ENCODE data around the gene ERGIC1. TPM values are rescaled to one million over a fixed set of nuclear protein-coding genes. Genes with fewer than 3 reads are reported as not detected.

ERGIC1 gene
- total and polyA plus RNA-seq, 2 experiments from 2014 or later: 25.2 to 92.2 TPM

DNA sequence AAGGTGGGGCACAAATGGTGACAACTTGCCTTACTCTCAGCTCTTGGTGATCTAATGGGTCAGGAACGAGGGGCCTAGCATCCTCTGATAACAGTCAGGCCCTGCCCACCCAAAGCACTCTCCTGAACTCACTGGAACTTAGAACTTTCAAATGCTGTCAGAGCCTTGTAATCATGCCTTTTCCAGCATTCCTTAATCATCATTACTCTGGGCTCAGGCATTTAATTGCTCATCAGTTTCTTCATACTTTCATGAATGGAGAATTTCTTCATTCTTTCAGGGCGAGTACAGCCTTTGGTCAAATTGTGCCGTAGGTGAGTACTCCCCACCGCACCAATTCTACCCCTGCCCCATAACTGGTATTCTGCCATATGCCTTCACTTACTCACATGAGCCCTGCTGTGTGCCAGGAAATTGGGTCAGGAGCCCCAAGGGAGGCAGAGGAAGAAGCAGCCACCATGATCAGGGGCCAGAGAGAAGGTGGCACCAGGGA, 32.8 kb upstream of the ERGIC1 start:
- peaks cover 8% of the 10 kb centered on the region for H3K4me1 Mint-ChIP-seq
- Histone ChIP-seq H3K27ac (ENCODE audit: low read depth) (no peak overlapping the region), H3F3A (replicated peaks; ENCODE audit: low read depth) (no peaks in the 10 kb centered on the region), H3K79me2 (replicated peaks; ENCODE audit: insufficient read depth) (no peaks in the 10 kb centered on the region), H3K4me1 (ENCODE audit: insufficient read depth) (peaks cover 8% of the 10 kb centered on the region; the same call in 1 of the 2 replicates), H3K4me3 (no peak overlapping the region), H4K20me1 (replicated peaks; ENCODE audit: insufficient read depth) (no peaks in the 10 kb centered on the region), H3K36me3 (ENCODE audit: insufficient read depth) (no peaks in the 10 kb centered on the region), H3K27me3 (ENCODE audit: insufficient read depth) (no peaks in the 10 kb centered on the region), H2AFZ (no peak overlapping the region), H3K9me2 (ENCODE audit: insufficient read depth) (no peaks in the 10 kb centered on the region), H3K4me2 (no peak overlapping the region)
- no peaks in the 10 kb centered on the region for H3K9me3 Mint-ChIP-seq
- H3K27ac Mint-ChIP-seq: no peak overlapping the region
- no peaks in the 10 kb centered on the region for H3K36me3 Mint-ChIP-seq (ENCODE audit: low read depth)
- TF ChIP-seq, protein P1, sequence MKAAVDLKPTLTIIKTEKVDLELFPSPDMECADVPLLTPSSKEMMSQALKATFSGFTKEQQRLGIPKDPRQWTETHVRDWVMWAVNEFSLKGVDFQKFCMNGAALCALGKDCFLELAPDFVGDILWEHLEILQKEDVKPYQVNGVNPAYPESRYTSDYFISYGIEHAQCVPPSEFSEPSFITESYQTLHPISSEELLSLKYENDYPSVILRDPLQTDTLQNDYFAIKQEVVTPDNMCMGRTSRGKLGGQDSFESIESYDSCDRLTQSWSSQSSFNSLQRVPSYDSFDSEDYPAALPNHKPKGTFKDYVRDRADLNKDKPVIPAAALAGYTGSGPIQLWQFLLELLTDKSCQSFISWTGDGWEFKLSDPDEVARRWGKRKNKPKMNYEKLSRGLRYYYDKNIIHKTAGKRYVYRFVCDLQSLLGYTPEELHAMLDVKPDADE (IDR thresholded peaks at IDR 0.05): no peak
- TF ChIP-seq JUNB (IDR thresholded peaks at IDR 0.05; ENCODE audit: unreplicated experiment): no peak
- no peak for TF ChIP-seq POLR2AphosphoS5 (IDR thresholded peaks at IDR 0.05; ENCODE audit: low read depth)
- TF ChIP-seq CREB1 (CRISPR knock-in tag; IDR thresholded peaks at IDR 0.05; ENCODE audit: low read depth): no peak
- peaks cover 6% of the 10 kb centered on the region for H3K27me3 Mint-ChIP-seq (ENCODE audit: insufficient read depth, low read depth, poor library complexity)
- no peak overlapping the region for H3K4me3 Mint-ChIP-seq
- ATAC-seq (no peak), DNase-seq (ENCODE audit: low spot score) (no peak)

DNA sequence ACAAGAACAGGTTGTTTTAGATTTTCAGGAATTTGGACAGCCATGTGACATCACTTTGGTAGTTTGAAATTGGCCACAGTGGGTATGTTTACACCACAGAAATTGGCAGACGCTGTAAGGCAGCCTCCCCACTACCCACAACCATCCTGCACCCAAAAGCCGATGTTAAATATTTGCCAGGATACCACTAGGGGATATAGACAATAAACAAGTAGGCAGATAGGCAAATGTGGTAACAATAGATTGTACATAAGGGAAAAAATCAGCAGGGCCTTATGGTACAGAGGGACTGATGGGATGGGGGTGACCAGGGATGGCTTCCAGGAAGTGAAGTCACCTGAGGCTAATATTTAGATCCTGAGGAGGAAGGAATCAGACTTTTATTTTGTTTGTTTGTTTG, 31.9 kb upstream of the ERGIC1 start:
- Mint-ChIP-seq H3K27ac (no peak overlapping the region), H3K36me3 (ENCODE audit: low read depth) (no peaks in the 10 kb centered on the region), H3K9me3 (no peaks in the 10 kb centered on the region), H3K4me1 (peaks cover 11% of the 10 kb centered on the region), H3K27me3 (ENCODE audit: insufficient read depth, low read depth, poor library complexity) (peaks cover 4% of the 10 kb centered on the region), H3K4me3 (no peak overlapping the region)
- Histone ChIP-seq H3K9me2 (ENCODE audit: insufficient read depth) (no peaks in the 10 kb centered on the region), H3K36me3 (ENCODE audit: insufficient read depth) (no peaks in the 10 kb centered on the region), H3K27me3 (ENCODE audit: insufficient read depth) (no peaks in the 10 kb centered on the region), H3K79me2 (replicated peaks; ENCODE audit: insufficient read depth) (no peaks in the 10 kb centered on the region), H2AFZ (no peak overlapping the region), H3F3A (replicated peaks; ENCODE audit: low read depth) (no peaks in the 10 kb centered on the region), H3K4me3 (no peak overlapping the region), H3K4me1 (ENCODE audit: insufficient read depth) (peaks cover 8% of the 10 kb centered on the region), H3K27ac (ENCODE audit: low read depth) (no peak overlapping the region), H3K4me2 (no peak overlapping the region), H4K20me1 (replicated peaks; ENCODE audit: insufficient read depth) (no peaks in the 10 kb centered on the region)
- no peak for ATAC-seq
- no peak for DNase-seq (ENCODE audit: low spot score)
- TF ChIP-seq EZH2phosphoT487 (IDR thresholded peaks at IDR 0.05; ENCODE audit: unreplicated experiment) (no peak), EZH2 (IDR thresholded peaks at IDR 0.05; ENCODE audit: low read depth, unreplicated experiment) (no peak), POLR2AphosphoS5 (IDR thresholded peaks at IDR 0.05; ENCODE audit: low read depth) (no peak), ZNF114 (CRISPR knock-in tag; IDR thresholded peaks at IDR 0.05) (no peak), CREB1 (CRISPR knock-in tag; IDR thresholded peaks at IDR 0.05; ENCODE audit: low read depth) (no peak), STAT1 (IDR thresholded peaks at IDR 0.05; ENCODE audit: unreplicated experiment) (no peak)
- TF ChIP-seq, protein P1 (IDR thresholded peaks at IDR 0.05): no peak
- TF ChIP-seq, protein P2, sequence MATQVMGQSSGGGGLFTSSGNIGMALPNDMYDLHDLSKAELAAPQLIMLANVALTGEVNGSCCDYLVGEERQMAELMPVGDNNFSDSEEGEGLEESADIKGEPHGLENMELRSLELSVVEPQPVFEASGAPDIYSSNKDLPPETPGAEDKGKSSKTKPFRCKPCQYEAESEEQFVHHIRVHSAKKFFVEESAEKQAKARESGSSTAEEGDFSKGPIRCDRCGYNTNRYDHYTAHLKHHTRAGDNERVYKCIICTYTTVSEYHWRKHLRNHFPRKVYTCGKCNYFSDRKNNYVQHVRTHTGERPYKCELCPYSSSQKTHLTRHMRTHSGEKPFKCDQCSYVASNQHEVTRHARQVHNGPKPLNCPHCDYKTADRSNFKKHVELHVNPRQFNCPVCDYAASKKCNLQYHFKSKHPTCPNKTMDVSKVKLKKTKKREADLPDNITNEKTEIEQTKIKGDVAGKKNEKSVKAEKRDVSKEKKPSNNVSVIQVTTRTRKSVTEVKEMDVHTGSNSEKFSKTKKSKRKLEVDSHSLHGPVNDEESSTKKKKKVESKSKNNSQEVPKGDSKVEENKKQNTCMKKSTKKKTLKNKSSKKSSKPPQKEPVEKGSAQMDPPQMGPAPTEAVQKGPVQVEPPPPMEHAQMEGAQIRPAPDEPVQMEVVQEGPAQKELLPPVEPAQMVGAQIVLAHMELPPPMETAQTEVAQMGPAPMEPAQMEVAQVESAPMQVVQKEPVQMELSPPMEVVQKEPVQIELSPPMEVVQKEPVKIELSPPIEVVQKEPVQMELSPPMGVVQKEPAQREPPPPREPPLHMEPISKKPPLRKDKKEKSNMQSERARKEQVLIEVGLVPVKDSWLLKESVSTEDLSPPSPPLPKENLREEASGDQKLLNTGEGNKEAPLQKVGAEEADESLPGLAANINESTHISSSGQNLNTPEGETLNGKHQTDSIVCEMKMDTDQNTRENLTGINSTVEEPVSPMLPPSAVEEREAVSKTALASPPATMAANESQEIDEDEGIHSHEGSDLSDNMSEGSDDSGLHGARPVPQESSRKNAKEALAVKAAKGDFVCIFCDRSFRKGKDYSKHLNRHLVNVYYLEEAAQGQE (IDR thresholded peaks at IDR 0.05; ENCODE audit: unreplicated experiment): no peak
- TF ChIP-seq, protein P3, sequence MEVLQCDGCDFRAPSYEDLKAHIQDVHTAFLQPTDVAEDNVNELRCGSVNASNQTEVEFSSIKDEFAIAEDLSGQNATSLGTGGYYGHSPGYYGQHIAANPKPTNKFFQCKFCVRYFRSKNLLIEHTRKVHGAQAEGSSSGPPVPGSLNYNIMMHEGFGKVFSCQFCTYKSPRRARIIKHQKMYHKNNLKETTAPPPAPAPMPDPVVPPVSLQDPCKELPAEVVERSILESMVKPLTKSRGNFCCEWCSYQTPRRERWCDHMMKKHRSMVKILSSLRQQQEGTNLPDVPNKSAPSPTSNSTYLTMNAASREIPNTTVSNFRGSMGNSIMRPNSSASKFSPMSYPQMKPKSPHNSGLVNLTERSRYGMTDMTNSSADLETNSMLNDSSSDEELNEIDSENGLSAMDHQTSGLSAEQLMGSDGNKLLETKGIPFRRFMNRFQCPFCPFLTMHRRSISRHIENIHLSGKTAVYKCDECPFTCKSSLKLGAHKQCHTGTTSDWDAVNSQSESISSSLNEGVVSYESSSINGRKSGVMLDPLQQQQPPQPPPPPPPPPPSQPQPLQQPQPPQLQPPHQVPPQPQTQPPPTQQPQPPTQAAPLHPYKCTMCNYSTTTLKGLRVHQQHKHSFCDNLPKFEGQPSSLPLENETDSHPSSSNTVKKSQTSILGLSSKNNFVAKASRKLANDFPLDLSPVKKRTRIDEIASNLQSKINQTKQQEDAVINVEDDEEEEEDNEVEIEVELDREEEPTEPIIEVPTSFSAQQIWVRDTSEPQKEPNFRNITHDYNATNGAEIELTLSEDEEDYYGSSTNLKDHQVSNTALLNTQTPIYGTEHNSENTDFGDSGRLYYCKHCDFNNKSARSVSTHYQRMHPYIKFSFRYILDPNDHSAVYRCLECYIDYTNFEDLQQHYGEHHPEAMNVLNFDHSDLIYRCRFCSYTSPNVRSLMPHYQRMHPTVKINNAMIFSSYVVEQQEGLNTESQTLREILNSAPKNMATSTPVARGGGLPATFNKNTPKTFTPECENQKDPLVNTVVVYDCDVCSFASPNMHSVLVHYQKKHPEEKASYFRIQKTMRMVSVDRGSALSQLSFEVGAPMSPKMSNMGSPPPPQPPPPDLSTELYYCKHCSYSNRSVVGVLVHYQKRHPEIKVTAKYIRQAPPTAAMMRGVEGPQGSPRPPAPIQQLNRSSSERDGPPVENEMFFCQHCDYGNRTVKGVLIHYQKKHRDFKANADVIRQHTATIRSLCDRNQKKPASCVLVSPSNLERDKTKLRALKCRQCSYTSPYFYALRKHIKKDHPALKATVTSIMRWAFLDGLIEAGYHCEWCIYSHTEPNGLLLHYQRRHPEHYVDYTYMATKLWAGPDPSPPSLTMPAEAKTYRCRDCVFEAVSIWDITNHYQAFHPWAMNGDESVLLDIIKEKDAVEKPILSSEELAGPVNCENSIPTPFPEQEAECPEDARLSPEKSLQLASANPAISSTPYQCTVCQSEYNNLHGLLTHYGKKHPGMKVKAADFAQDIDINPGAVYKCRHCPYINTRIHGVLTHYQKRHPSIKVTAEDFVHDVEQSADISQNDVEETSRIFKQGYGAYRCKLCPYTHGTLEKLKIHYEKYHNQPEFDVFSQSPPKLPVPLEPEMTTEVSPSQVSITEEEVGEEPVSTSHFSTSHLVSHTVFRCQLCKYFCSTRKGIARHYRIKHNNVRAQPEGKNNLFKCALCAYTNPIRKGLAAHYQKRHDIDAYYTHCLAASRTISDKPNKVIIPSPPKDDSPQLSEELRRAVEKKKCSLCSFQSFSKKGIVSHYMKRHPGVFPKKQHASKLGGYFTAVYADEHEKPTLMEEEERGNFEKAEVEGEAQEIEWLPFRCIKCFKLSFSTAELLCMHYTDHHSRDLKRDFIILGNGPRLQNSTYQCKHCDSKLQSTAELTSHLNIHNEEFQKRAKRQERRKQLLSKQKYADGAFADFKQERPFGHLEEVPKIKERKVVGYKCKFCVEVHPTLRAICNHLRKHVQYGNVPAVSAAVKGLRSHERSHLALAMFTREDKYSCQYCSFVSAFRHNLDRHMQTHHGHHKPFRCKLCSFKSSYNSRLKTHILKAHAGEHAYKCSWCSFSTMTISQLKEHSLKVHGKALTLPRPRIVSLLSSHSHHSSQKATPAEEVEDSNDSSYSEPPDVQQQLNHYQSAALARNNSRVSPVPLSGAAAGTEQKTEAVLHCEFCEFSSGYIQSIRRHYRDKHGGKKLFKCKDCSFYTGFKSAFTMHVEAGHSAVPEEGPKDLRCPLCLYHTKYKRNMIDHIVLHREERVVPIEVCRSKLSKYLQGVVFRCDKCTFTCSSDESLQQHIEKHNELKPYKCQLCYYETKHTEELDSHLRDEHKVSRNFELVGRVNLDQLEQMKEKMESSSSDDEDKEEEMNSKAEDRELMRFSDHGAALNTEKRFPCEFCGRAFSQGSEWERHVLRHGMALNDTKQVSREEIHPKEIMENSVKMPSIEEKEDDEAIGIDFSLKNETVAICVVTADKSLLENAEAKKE (CRISPR knock-in tag; IDR thresholded peaks at IDR 0.05): no peak
